HepG2 (cell line): ENCODE measurements around the gene FAM89B. TPM values are rescaled to one million over a fixed set of nuclear protein-coding genes. Genes with fewer than 3 reads are reported as not detected.

Experiments
- ATAC-seq: fragments of 200-7000 bp; cut with Tn5 transposase; 3 replicates; pipeline ENCODE4 v1.9.1; 2020; ENCODE audit warnings: mild to moderate bottlenecking, moderate library complexity
- BruUV-seq: library from RNA; stranded (reverse); fragments of 400-500 nt; replicated peaks from 2 replicates; lab custom pipeline; 2021; lab: Mats Ljungman, UMichigan
- CTCF ChIA-PET: fragments of 300-600 bp; formaldehyde crosslinking; extraction: SDS; loops from one replicate; lab custom pipeline; 2021; ENCODE audit warnings: low total read pairs, inconsistent platforms, low intra/inter-chr PET ratio; lab: Yijun Ruan, JAX
- POLR2A ChIA-PET: fragments of 350-600 bp; sonication (Branson Sonifier 250); formaldehyde crosslinking; loops from one replicate; lab custom pipeline; 2020; ENCODE audit warnings: antibody characterized with exemption, inconsistent platforms; lab: Yijun Ruan, JAX
- DNase-seq: peaks from one replicate; pipeline ENCODE4 v3.0.0-alpha.2; 2015; ENCODE audit warnings: low spot score
- FAIRE-seq: peaks from 3 replicates; lab custom pipeline; 2011; peaks lifted over from hg19 to GRCh38; lab: Jason Lieb, UNC
- H2AFZ ChIP-seq: one replicate; pipeline ENCODE4 v1.6.1; 2011; ENCODE audit warnings: low read length, inconsistent platforms
- H3K27ac ChIP-seq: fragments of 300-600 bp; 3 replicates; pipeline ENCODE4 v1.8.0; 2011; ENCODE audit warnings: mixed run types, mild to moderate bottlenecking, mixed read lengths, low read length, inconsistent platforms; ENCODE audit not compliant: insufficient read depth; ENCODE audit errors: extremely low read length
- H3K27me3 ChIP-seq, 2 experiments: fragments of 200-600 bp in 1 of 2; 2 replicates in 1 of 2; 3 replicates in 1 of 2; pipeline versions ENCODE4 v1.6.0 to v1.8.0; 2011; ENCODE audit warnings: low read length in 2 of 2, mild to moderate bottlenecking in 2 of 2, moderate library complexity in 2 of 2, inconsistent platforms in 1 of 2; ENCODE audit not compliant: insufficient read depth in 2 of 2, control insufficient read depth in 1 of 2
- H3K36me3 ChIP-seq, 2 experiments: fragments of 200-600 bp in 1 of 2; replicated peaks in 1 of 2; 2 replicates in 1 of 2; 3 replicates in 1 of 2; pipeline versions ENCODE4 v1.5.1 to v1.8.0; 2011; ENCODE audit warnings: low read length in 2 of 2, inconsistent platforms in 1 of 2; ENCODE audit not compliant: insufficient read depth in 2 of 2, control insufficient read depth in 1 of 2
- H3K4me1 ChIP-seq: 2 replicates; pipeline ENCODE4 v1.5.1; 2012; ENCODE audit warnings: low read length, inconsistent platforms; ENCODE audit not compliant: insufficient read depth
- H3K4me2 ChIP-seq: 2 replicates; pipeline ENCODE4 v1.6.0; 2011; ENCODE audit warnings: low read depth, low read length, inconsistent platforms
- H3K4me3 ChIP-seq, 3 experiments: fragments of 200-600 bp in 1 of 3; sonication (generic), shearing (Covaris generic) in 1 of 3; replicated peaks in 1 of 3; 2 replicates each; pipeline ENCODE4 v1.5.1; 2011 to 2016; ENCODE audit warnings: low read length in 3 of 3, inconsistent platforms in 2 of 3, low read depth in 2 of 3, mild to moderate bottlenecking in 2 of 3, control low read depth in 1 of 3, mixed read lengths in 1 of 3; ENCODE audit not compliant: insufficient read depth in 1 of 3
- H3K79me2 ChIP-seq: one replicate; pipeline ENCODE4 v1.6.1; 2011; ENCODE audit warnings: low read length, inconsistent platforms; ENCODE audit not compliant: insufficient read depth
- H3K9ac ChIP-seq: 2 replicates; pipeline ENCODE4 v1.6.0; 2011; ENCODE audit warnings: mild to moderate bottlenecking, low read depth, low read length, inconsistent platforms; ENCODE audit not compliant: insufficient read depth
- H3K9me3 ChIP-seq: 2 replicates; pipeline ENCODE4 v1.5.1; 2012; ENCODE audit warnings: mild to moderate bottlenecking, low read length
- H4K20me1 ChIP-seq: 2 replicates; pipeline ENCODE4 v1.6.0; 2011; ENCODE audit warnings: inconsistent platforms, mild to moderate bottlenecking, low read length, moderate library complexity; ENCODE audit not compliant: insufficient read depth
- HNF1B ChIP-seq: sonication (generic); formaldehyde crosslinking; IDR thresholded peaks from 2 replicates; pipeline ENCODE4 v1.5.1; 2020; ENCODE audit warnings: mild to moderate bottlenecking, moderate library complexity, missing genetic modification reagents
- HNRNPLL ChIP-seq: fragments of 200-400 bp; formaldehyde crosslinking; IDR thresholded peaks from 2 replicates; pipeline ENCODE4 v1.6.1; 2017; ENCODE audit warnings: mild to moderate bottlenecking, low read depth, low read length; ENCODE audit not compliant: poor library complexity, severe bottlenecking
- KDM5B ChIP-seq: sonication (generic); formaldehyde crosslinking; IDR thresholded peaks from 2 replicates; pipeline ENCODE4 v1.4.0; 2020; ENCODE audit warnings: missing genetic modification reagents, mild to moderate bottlenecking, borderline replicate concordance
- POLR2AphosphoS5 ChIP-seq: IDR thresholded peaks from 2 replicates; pipeline ENCODE4 v1.6.1; 2012; ENCODE audit warnings: low read depth, low read length
- SRSF1 ChIP-seq: fragments of 200-400 bp; formaldehyde crosslinking; optimal IDR thresholded peaks from 2 replicates; pipeline ENCODE3; 2017; ENCODE audit warnings: mild to moderate bottlenecking, low read depth, low read length, moderate library complexity
- ZBTB4 ChIP-seq: sonication (generic); formaldehyde crosslinking; IDR thresholded peaks from 2 replicates; pipeline ENCODE4 v1.4.0; 2020; ENCODE audit warnings: missing genetic modification reagents, mild to moderate bottlenecking, borderline replicate concordance
- ZNF670 ChIP-seq: sonication (generic); formaldehyde crosslinking; IDR thresholded peaks from 2 replicates; pipeline ENCODE4 v1.8.0; 2022; ENCODE audit warnings: mild to moderate bottlenecking, missing genetic modification reagents, borderline replicate concordance
- ZNF687 ChIP-seq: sonication (generic); formaldehyde crosslinking; IDR thresholded peaks from 2 replicates; pipeline ENCODE4 v1.5.1; 2020; ENCODE audit warnings: mild to moderate bottlenecking, missing genetic modification reagents, moderate library complexity
- ZNF710 ChIP-seq: sonication (generic); formaldehyde crosslinking; IDR thresholded peaks from 2 replicates; pipeline ENCODE4 v1.5.0; 2020; ENCODE audit warnings: mild to moderate bottlenecking, missing genetic modification reagents, borderline replicate concordance
- WGBS: methylation state at CpG from one replicate; pipeline ENCODE4 v1.1.6; 2017; ENCODE audit warnings: low lambda C conversion rate; 5-methylcytosine and 5-hydroxymethylcytosine counted together
- in situ Hi-C: cut with HindIII; loops from 2 replicates; pipeline ENCODE4 v1.10.0; 2017; ENCODE audit warnings: low pct_unique_long_range_greater_than_20kb; ENCODE audit not compliant: extremely low pct_ligation_motif_present
- intact Hi-C: fragments of 100-400 bp; cut with micrococcal nuclease; formaldehyde crosslinking; loops from one replicate; pipeline ENCODE4 v1.10.0; 2022; ENCODE audit not compliant: unreplicated experiment
- polyA plus RNA-seq, 8 experiments: library from polyadenylated mRNA; depleted of rRNA in 3 of 8; stranded (reverse) in 7 of 8; unstranded in 1 of 8; fragments of >200 nt; fragmentation: Illumina TruSeq in 4 of 8; extraction: Trizol in 4 of 8; gene quantifications; 2 replicates each; pipeline versions ENCODE4 v1.2.1 to v1.2.3, GENCODE V29; 2011 to 2016; ENCODE audit warnings: low read depth in 4 of 8, missing spikeins in 1 of 8, mixed read lengths in 1 of 8; ENCODE audit not compliant: insufficient read depth in 1 of 8
- total RNA-seq, 5 experiments: library from RNA; depleted of rRNA; stranded (reverse); fragments of >200 nt; fragmentation: Illumina TruSeq; extraction: Trizol; gene quantifications; 2 replicates each; pipeline ENCODE4 v1.2.3, GENCODE V29; 2016; ENCODE audit warnings: low read depth in 1 of 5

Gene FAM89B
- total and polyA plus RNA-seq, 2 of the 13 experiments (the other 11 are each of a cell fraction or from before 2014, with no cell fraction given): 5.7 to 8.0 TPM

- Histone ChIP-seq H3K27ac (no peak overlapping the region), H3K36me3 (peaks cover 6 to 16% of the 10 kb centered on the region in 2 experiments; a peak in 3 of 5 replicates), H2AFZ (no peak overlapping the region), H3K9me3 (no peaks in the 10 kb centered on the region), H3K4me3 (no peak overlapping the region), H3K79me2 (no peaks in the 10 kb centered on the region), H3K9ac (no peak overlapping the region), H3K4me2 (no peak overlapping the region), H3K27me3 (no peaks in the 10 kb centered on the region), H3K4me1 (peaks cover 14% of the 10 kb centered on the region), H4K20me1 (no peaks in the 10 kb centered on the region)
- no peak for ATAC-seq
- CTCF ChIA-PET: interaction anchor here (1.0 to 1.9 kb wide), 4 partner anchors 10 to 52 kb away, joined by 5 to 12 read pairs (median 8); partner anchors contain the start of genes FAM89B and ZNRD2
- in situ Hi-C loops (loop anchor here (5.0 kb wide), 1 partner anchor 46 kb away; no protein-coding TSS in a partner anchor), intact Hi-C loops (loop anchor here (2.0 kb wide), 2 partner anchors 19 to 29 kb away; partner anchors contain the start of gene ZNRD2)
- WGBS: 69% methylated on average over 11 of the region's 18 CpGs
- FAIRE-seq: no peak
- no TSS peak for BruUV-seq
- no peak for DNase-seq
- POLR2A ChIA-PET: interaction anchor here (0.6 to 1.4 kb wide), 4 partner anchors 10 to 33 kb away, joined by 3 to 5 read pairs (median 3); no protein-coding TSS in a partner anchor
- peak; percentile 38; the same call in 1 of the 2 replicates for TF ChIP-seq ZNF687
- peak; percentile 24 for TF ChIP-seq HNRNPLL
- TF ChIP-seq ZNF710: 0 out of 2 replicates have a peak, but pooled peaks have one; percentile 27
- TF ChIP-seq SRSF1: peak; percentile 8
- no peak for TF ChIP-seq HNF1B (CRISPR knock-in tag)
- 0 out of 2 replicates have a peak, but pooled peaks have one; percentile 6 for TF ChIP-seq ZBTB4 (CRISPR knock-in tag)
- peak; percentile 12; the same call in 1 of the 2 replicates for TF ChIP-seq POLR2AphosphoS5
- TF ChIP-seq KDM5B (CRISPR knock-in tag): peak; percentile 56; the same call in 1 of the 2 replicates
- TF ChIP-seq ZNF670 (CRISPR knock-in tag): no peak
Measured at GRCh38 chr11:65541093-65541982, 31.0 kb upstream of the FAM89B start.
